GM19043 (cell line): ENCODE results near the gene COG4.

Source experiments
- ATAC-seq: cut with Tn5 transposase; IDR thresholded peaks from one replicate; pipeline ENCODE4 v1.9.1; 2021; ENCODE audit warnings: low read depth; ENCODE audit not compliant: unreplicated experiment

The COG4 gene

GRCh38 chr16:70438585-70438968 is 84.8 kb downstream of the COG4 start:
- ATAC-seq: no peak

GRCh38 chr16:70437582-70438557 is 85.5 kb downstream of the COG4 start:
- ATAC-seq: no peak

- no peak for ATAC-seq
Measured at GRCh38 chr16:70437017-70437581, 86.3 kb downstream of the COG4 start.

- no peak for ATAC-seq
Measured at GRCh38 chr16:70434484-70435260, 88.7 kb downstream of the COG4 start.

- ATAC-seq: no peak
Measured at GRCh38 chr16:70433458-70434103, 89.8 kb downstream of the COG4 start.

GRCh38 chr16:70432723-70433457 is 90.5 kb downstream of the COG4 start:
- ATAC-seq: peak; percentile 23

GRCh38 chr16:70432356-70432722 is 91.0 kb downstream of the COG4 start:
- no peak for ATAC-seq

GRCh38 chr16:70430667-70431536 is 92.5 kb downstream of the COG4 start:
- peak; percentile 40 for ATAC-seq
